Mononuclear cell (primary cell): Measurements from ENCODE around the gene NPBWR2. TPM values are rescaled to one million over a fixed set of nuclear protein-coding genes. Genes with fewer than 3 reads are reported as not detected.

ENCODE experiments used
- H3K27me3 ChIP-seq: 2 replicates; pipeline ENCODE4 v1.6.0; 2011; ENCODE audit warnings: low read length, control low read depth; ENCODE audit not compliant: insufficient read depth
- H3K4me1 ChIP-seq: 2 replicates; pipeline ENCODE4 v1.5.1; 2011; ENCODE audit warnings: mild to moderate bottlenecking, low read length, control low read depth; ENCODE audit not compliant: insufficient read depth
- H3K4me3 ChIP-seq: 2 replicates; pipeline ENCODE4 v1.5.1; 2011; ENCODE audit warnings: mild to moderate bottlenecking, low read length, moderate library complexity
- H3K9me3 ChIP-seq: 2 replicates; pipeline ENCODE4 v1.5.1; 2011; ENCODE audit warnings: low read depth, mild to moderate bottlenecking, control low read depth, low read length
- total RNA-seq: library from RNA; depleted of rRNA; stranded (reverse); fragments of >200 nt; gene quantifications from one replicate; pipeline ENCODE4 v1.2.3, GENCODE V29; 2012

The NPBWR2 gene
- total RNA-seq, 1 donor, result not detected

- Histone ChIP-seq H3K27me3 (no peaks in the 10 kb centered on the region), H3K4me1 (no peaks in the 10 kb centered on the region), H3K9me3 (no peaks in the 10 kb centered on the region), H3K4me3 (no peak overlapping the region)
Observed at GRCh38 chr20:64114356-64114971, 7.1 kb upstream of the NPBWR2 start.

- Histone ChIP-seq H3K4me1 (no peaks in the 10 kb centered on the region), H3K9me3 (no peaks in the 10 kb centered on the region), H3K27me3 (no peaks in the 10 kb centered on the region), H3K4me3 (no peak overlapping the region)
Observed at GRCh38 chr20:64113796-64114355, 6.5 kb upstream of the NPBWR2 start.

- Histone ChIP-seq H3K9me3 (no peaks in the 10 kb centered on the region), H3K4me1 (no peaks in the 10 kb centered on the region), H3K27me3 (no peaks in the 10 kb centered on the region), H3K4me3 (no peak overlapping the region)
Observed at GRCh38 chr20:64113444-64113775, 6.0 kb upstream of the NPBWR2 start.

GRCh38 chr20:64112691-64113443 is 5.5 kb upstream of the NPBWR2 start:
- no peaks in the 10 kb centered on the region for H3K9me3 ChIP-seq
- H3K4me3 ChIP-seq, result no peak overlapping the region
- H3K27me3 ChIP-seq, result no peaks in the 10 kb centered on the region
- H3K4me1 ChIP-seq, result peaks cover 1% of the 10 kb centered on the region

- Histone ChIP-seq H3K4me3 (no peak overlapping the region), H3K9me3 (no peaks in the 10 kb centered on the region)
Observed at GRCh38 chr20:64111841-64112641, 4.7 kb upstream of the NPBWR2 start.

GRCh38 chr20:64110411-64111068 is 3.2 kb upstream of the NPBWR2 start:
- H3K27me3 ChIP-seq, result no peaks in the 10 kb centered on the region

More at GRCh38 chr20:64111841-64112641, 4.7 kb upstream of the NPBWR2 start:
- Histone ChIP-seq H3K4me1 (peaks cover 9% of the 10 kb centered on the region), H3K27me3 (no peaks in the 10 kb centered on the region)

GRCh38 chr20:64109831-64110391 is 2.5 kb upstream of the NPBWR2 start:
- H3K4me1 ChIP-seq, result peaks cover 10% of the 10 kb centered on the region
- H3K9me3 ChIP-seq, result no peaks in the 10 kb centered on the region
- no peaks in the 10 kb centered on the region for H3K27me3 ChIP-seq
- H3K4me3 ChIP-seq, result no peak overlapping the region

More at GRCh38 chr20:64110411-64111068, 3.2 kb upstream of the NPBWR2 start:
- no peak overlapping the region for H3K4me3 ChIP-seq
- peaks cover 10% of the 10 kb centered on the region for H3K4me1 ChIP-seq
- H3K9me3 ChIP-seq, result no peaks in the 10 kb centered on the region

- H3K4me3 ChIP-seq, result no peak overlapping the region
- peaks cover 10% of the 10 kb centered on the region for H3K4me1 ChIP-seq
- no peaks in the 10 kb centered on the region for H3K9me3 ChIP-seq
- no peaks in the 10 kb centered on the region for H3K27me3 ChIP-seq
Observed at GRCh38 chr20:64108731-64109681, 1.6 kb upstream of the NPBWR2 start.

GRCh38 chr20:64107736-64108457 is 532 bp upstream of the NPBWR2 start:
- H3K27me3 ChIP-seq, result peaks cover 3% of the 10 kb centered on the region
- H3K9me3 ChIP-seq, result no peaks in the 10 kb centered on the region
- no peak overlapping the region for H3K4me3 ChIP-seq
- peaks cover 10% of the 10 kb centered on the region for H3K4me1 ChIP-seq

- no peak overlapping the region for H3K4me3 ChIP-seq
- H3K9me3 ChIP-seq, result no peaks in the 10 kb centered on the region
Observed at GRCh38 chr20:64106435-64106961, 867 bp downstream of the NPBWR2 start.

GRCh38 chr20:64105846-64106434 is 1.4 kb downstream of the NPBWR2 start:
- Histone ChIP-seq H3K9me3 (no peaks in the 10 kb centered on the region), H3K4me3 (no peak overlapping the region), H3K4me1 (peaks cover 21% of the 10 kb centered on the region), H3K27me3 (peaks cover 16% of the 10 kb centered on the region)

More at GRCh38 chr20:64106435-64106961, 867 bp downstream of the NPBWR2 start:
- H3K4me1 ChIP-seq, result peaks cover 16% of the 10 kb centered on the region
- H3K27me3 ChIP-seq, result peaks cover 10% of the 10 kb centered on the region

GRCh38 chr20:64104667-64105451 is 2.5 kb downstream of the NPBWR2 start:
- Histone ChIP-seq H3K27me3 (peaks cover 17% of the 10 kb centered on the region), H3K4me3 (no peak overlapping the region), H3K9me3 (no peaks in the 10 kb centered on the region), H3K4me1 (peaks cover 26% of the 10 kb centered on the region)
